Measurements from ENCODE around the gene RPL41.

GRCh38 chr12:56155256-56155845 lies 38.9 kb downstream of the RPL41 start:
- TF ChIP-seq POLR2A (IDR thresholded peaks at IDR 0.05): no peak
- TF ChIP-seq CTCF (IDR thresholded peaks at IDR 0.05 in 4 of 5, conservative IDR thresholded peaks at IDR 0.05 in 1 of 5): no peak

Data from gastrocnemius medialis (tissue), 4 donors.